HEK293 (cell line): ENCODE results near the gene FAM118A.
A peak's percentile ranks its signal among the peaks of the same experiment; 100 is the strongest.

Source experiments
- CTCF ChIA-PET: fragments of 350-600 bp; formaldehyde crosslinking; extraction: SDS; loops from one replicate; lab custom pipeline; 2021; ENCODE audit warnings: antibody characterized with exemption; lab: Yijun Ruan, JAX
- POLR2A ChIA-PET: fragments of 300-600 bp; formaldehyde crosslinking; extraction: SDS; loops from one replicate; lab custom pipeline; 2020; ENCODE audit warnings: antibody characterized with exemption, inconsistent platforms; lab: Yijun Ruan, JAX
- H3K27ac ChIP-seq: fragments of 200-500 bp; sonication (Bioruptor generic); 2 replicates; pipeline ENCODE4 v1.5.1; 2014; ENCODE audit warnings: low read depth, low read length, control low read depth, inconsistent platforms; ENCODE audit errors: extremely low read depth
- H3K36me3 ChIP-seq, 2 experiments: fragments of 200-500 bp in 1 of 2; sonication (Bioruptor generic) in 1 of 2; 1 replicate in 1 of 2; 2 replicates in 1 of 2; pipeline ENCODE4 v1.5.1; 2014 to 2017; ENCODE audit warnings: inconsistent platforms in 2 of 2, low read length in 2 of 2; ENCODE audit not compliant: control insufficient read depth in 2 of 2, insufficient read depth in 1 of 2
- H3K4me1 ChIP-seq: fragments of 200-500 bp; sonication (Bioruptor generic); 2 replicates; pipeline ENCODE4 v1.5.1; 2014; ENCODE audit warnings: mild to moderate bottlenecking, low read length, inconsistent platforms; ENCODE audit not compliant: control insufficient read depth, insufficient read depth
- H3K4me3 ChIP-seq: 2 replicates; pipeline ENCODE4 v1.5.1; 2011; ENCODE audit warnings: low read depth, mild to moderate bottlenecking, control low read depth, low read length, moderate library complexity
- H3K9me3 ChIP-seq: fragments of 200-500 bp; sonication (Bioruptor generic); 2 replicates; pipeline ENCODE4 v1.5.1; 2014; ENCODE audit warnings: low read depth, low read length, inconsistent platforms; ENCODE audit not compliant: control insufficient read depth, insufficient read depth
- GLIS2 ChIP-seq: fragments of 450-650 bp; formaldehyde crosslinking; IDR thresholded peaks from 2 replicates; pipeline ENCODE4 v1.5.1; 2016; ENCODE audit warnings: missing biosample characterization, missing genetic modification characterization
- KLF16 ChIP-seq: fragments of 450-650 bp; formaldehyde crosslinking; IDR thresholded peaks from 2 replicates; pipeline ENCODE4 v1.5.1; 2017; ENCODE audit warnings: missing biosample characterization, missing genetic modification characterization
- PRDM10 ChIP-seq: fragments of 450-650 bp; formaldehyde crosslinking; IDR thresholded peaks from 2 replicates; pipeline ENCODE4 v1.5.1; 2016; ENCODE audit warnings: missing biosample characterization, missing genetic modification characterization
- YY1 ChIP-seq: fragments of 450-650 bp; formaldehyde crosslinking; IDR thresholded peaks from 2 replicates; pipeline ENCODE4 v1.5.1; 2018; ENCODE audit warnings: missing biosample characterization, missing genetic modification characterization
- ZBTB10 ChIP-seq: fragments of 450-650 bp; formaldehyde crosslinking; IDR thresholded peaks from 2 replicates; pipeline ENCODE4 v1.5.1; 2016; ENCODE audit warnings: missing biosample characterization, missing genetic modification characterization
- ZBTB44 ChIP-seq: fragments of 450-650 bp; IDR thresholded peaks from 2 replicates; pipeline ENCODE4 v1.5.1; 2018; ENCODE audit warnings: missing biosample characterization, mild to moderate bottlenecking, missing genetic modification characterization
- ZBTB48 ChIP-seq: fragments of 450-650 bp; formaldehyde crosslinking; IDR thresholded peaks from 2 replicates; pipeline ENCODE4 v1.5.1; 2016; ENCODE audit warnings: missing biosample characterization, missing genetic modification characterization
- ZFP69B ChIP-seq: fragments of 450-650 bp; formaldehyde crosslinking; IDR thresholded peaks from 2 replicates; pipeline ENCODE4 v1.5.1; 2016; ENCODE audit warnings: missing biosample characterization, missing genetic modification characterization
- ZNF202 ChIP-seq: fragments of 450-650 bp; formaldehyde crosslinking; IDR thresholded peaks from 2 replicates; pipeline ENCODE4 v1.5.1; 2016; ENCODE audit warnings: missing biosample characterization, missing genetic modification characterization, borderline replicate concordance
- ZNF280D ChIP-seq: fragments of 450-650 bp; formaldehyde crosslinking; IDR thresholded peaks from 2 replicates; pipeline ENCODE4 v1.5.1; 2016; ENCODE audit warnings: missing biosample characterization, missing genetic modification characterization
- ZNF335 ChIP-seq: fragments of 450-650 bp; formaldehyde crosslinking; conservative IDR thresholded peaks from 2 replicates; pipeline ENCODE4 v1.5.1; 2016; ENCODE audit warnings: missing biosample characterization, missing genetic modification characterization
- ZNF391 ChIP-seq: fragments of 450-650 bp; formaldehyde crosslinking; IDR thresholded peaks from 2 replicates; pipeline ENCODE4 v1.5.1; 2016; ENCODE audit warnings: low read depth, missing biosample characterization, missing genetic modification characterization, borderline replicate concordance
- ZNF692 ChIP-seq: fragments of 450-650 bp; formaldehyde crosslinking; IDR thresholded peaks from 2 replicates; pipeline ENCODE4 v1.5.1; 2016; ENCODE audit warnings: missing biosample characterization, missing genetic modification characterization

The FAM118A gene

GRCh38 chr22:45308957-45309421, 745 bp upstream of the FAM118A start (continued):
- TF ChIP-seq PRDM10 (tag by site-specific recombination) = no peak
- TF ChIP-seq ZNF391 = no peak
- no peak for TF ChIP-seq ZFP69B (tag by site-specific recombination)
- TF ChIP-seq ZNF280D = no peak

GRCh38 chr22:45310331-45310976, 720 bp downstream of the FAM118A start:
- H3K36me3 ChIP-seq = peaks cover 0 to 8% of the 10 kb centered on the region in 2 experiments; a peak in 2 of 3 replicates
- TF ChIP-seq YY1 (tag by site-specific recombination) (no peak), ZBTB48 (tag by site-specific recombination) (peak; percentile 75; the same call in 1 of the 2 replicates), ZNF692 (tag by site-specific recombination) (peak; percentile 89), ZBTB44 (no peak), GLIS2 (tag by site-specific recombination) (0 out of 2 replicates have a peak, but pooled peaks have one; percentile 28), ZFP69B (tag by site-specific recombination) (peak; percentile 70; the same call in 1 of the 2 replicates), KLF16 (no peak), ZNF202 (tag by site-specific recombination) (no peak), ZBTB10 (peak; percentile 0; the same call in 1 of the 2 replicates), ZNF335 (tag by site-specific recombination) (peak; percentile 37)
- POLR2A ChIA-PET = no interaction called here
- H3K9me3 ChIP-seq = no peaks in the 10 kb centered on the region
- CTCF ChIA-PET = no interaction called here
- peaks cover 16% of the 10 kb centered on the region for H3K4me1 ChIP-seq
- peak overlapping the region; percentile 78 for H3K4me3 ChIP-seq
- peak overlapping the region; percentile 69; the same call in 1 of the 2 replicates for H3K27ac ChIP-seq
